CD4-positive, alpha-beta T cell treated with Interleukin-4 for 1 hour (primary cell): ENCODE data around the gene CORO1C.

Source experiments
- DNase-seq, 2 donors: peaks; one replicate each; pipeline ENCODE4 v3.0.0-alpha.2; 2020 to 2022

CORO1C gene

GRCh38 chr12:108646600-108647579, 84.4 kb downstream of the CORO1C start:
- DNase-seq, result peak in 1 of 2 donors; percentile 23

GRCh38 chr12:108645686-108646599, 85.4 kb downstream of the CORO1C start:
- no peak for DNase-seq

GRCh38 chr12:108644811-108645120, 86.6 kb downstream of the CORO1C start:
- no peak for DNase-seq

- DNase-seq, result no peak
Measured at GRCh38 chr12:108643941-108644810, 87.1 kb downstream of the CORO1C start.

- no peak for DNase-seq
Measured at GRCh38 chr12:108642899-108643654, 88.2 kb downstream of the CORO1C start.

- no peak for DNase-seq
Measured at GRCh38 chr12:108642269-108642870, 88.9 kb downstream of the CORO1C start.

- no peak for DNase-seq
Measured at GRCh38 chr12:108641446-108642268, 89.7 kb downstream of the CORO1C start.

GRCh38 chr12:108640802-108641445, 90.4 kb downstream of the CORO1C start:
- DNase-seq, result no peak

- DNase-seq, result no peak
Measured at GRCh38 chr12:108638997-108639822, 92.1 kb downstream of the CORO1C start.

GRCh38 chr12:108638141-108638827, 93.0 kb downstream of the CORO1C start:
- DNase-seq, result no peak

- no peak for DNase-seq
Measured at GRCh38 chr12:108637222-108637971, 93.9 kb downstream of the CORO1C start.

- DNase-seq, result no peak
Measured at GRCh38 chr12:108635997-108636808, 95.1 kb downstream of the CORO1C start.

GRCh38 chr12:108635201-108635996, 95.9 kb downstream of the CORO1C start:
- peak; percentile 52 to 67 for DNase-seq

- peak; percentile 76 to 81 for DNase-seq
Measured at GRCh38 chr12:108634341-108634751, 97.0 kb downstream of the CORO1C start.

GRCh38 chr12:108633534-108634248, 97.6 kb downstream of the CORO1C start, which contains the start of gene SELPLG:
Gene SELPLG (minus strand): TSS chr12:108633894. CDS start chr12:108624307, 9,587 bp downstream.
- peak; percentile 93 to 95 for DNase-seq
